ENCODE results near the gene APOL6. TPM values are rescaled to one million over a fixed set of nuclear protein-coding genes. Genes with fewer than 3 reads are reported as not detected.
"Not testable (repeated sequence)": the region's sequence is repeated elsewhere in the genome, so short reads cannot be mapped to it uniquely, and the experiment has no call there.

Gene APOL6
- total RNA-seq, 1 experiment from 2014 or later, result 13.7 TPM

GRCh38 chr22:35686298-35686697, 38.1 kb downstream of the APOL6 start:
- in situ Hi-C loops (cut with HindIII; ENCODE audit: low pct_unique_long_range_greater_than_20kb, low sequenced_read_pairs), result no loop called here
- no peak for DNase-seq (ENCODE audit: low read depth, low spot score)

DNA sequence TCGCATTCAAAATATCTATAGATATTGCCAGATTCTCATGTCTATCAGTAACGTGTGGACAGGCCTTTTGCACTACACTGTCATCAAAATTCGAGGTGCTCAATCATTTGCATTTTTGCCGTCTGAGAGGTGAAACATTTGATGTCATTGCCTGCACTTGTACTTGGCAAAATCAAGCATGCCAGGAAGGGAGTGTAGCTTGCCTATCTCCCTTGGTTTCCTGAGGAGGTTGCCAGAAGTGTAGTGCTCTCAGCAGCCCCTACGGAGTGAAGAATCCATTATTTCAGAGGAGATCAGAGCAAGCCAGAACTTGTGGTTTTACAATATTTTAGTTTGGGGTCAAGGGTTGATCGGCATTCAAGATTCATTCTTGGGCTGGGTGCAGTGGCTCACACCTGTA, 39.2 kb downstream of the APOL6 start:
- in situ Hi-C loops (cut with HindIII; ENCODE audit: low pct_unique_long_range_greater_than_20kb, low sequenced_read_pairs), result no loop called here

GRCh38 chr22:35688913-35689675, 40.8 kb downstream of the APOL6 start:
- peak; percentile 13 for DNase-seq (ENCODE audit: low read depth, low spot score)

More for the DNA sequence above, 39.2 kb downstream of the APOL6 start:
- no peak for DNase-seq (ENCODE audit: low read depth, low spot score)

DNA sequence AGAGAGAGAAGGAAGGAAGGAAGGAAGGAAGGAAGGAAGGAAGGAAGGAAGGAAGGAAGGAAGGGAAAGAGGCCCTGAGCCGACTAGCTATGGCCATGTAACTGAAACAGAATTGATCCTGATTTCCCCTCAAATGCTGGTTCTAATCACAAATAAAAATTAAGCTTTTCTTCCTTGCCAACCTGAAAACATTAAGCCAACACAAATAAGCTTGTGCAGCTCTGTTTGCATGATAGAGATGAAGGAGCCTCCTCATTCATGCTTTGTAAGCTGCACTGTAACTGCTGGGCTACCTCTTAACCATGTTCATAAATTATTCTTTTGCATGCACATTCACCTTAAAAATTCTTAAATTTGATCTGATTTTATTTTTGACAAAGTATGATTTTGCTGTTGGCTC, 41.8 kb downstream of the APOL6 start:
- DNase-seq (ENCODE audit: low read depth, low spot score), result no peak
- in situ Hi-C loops (cut with HindIII; ENCODE audit: low pct_unique_long_range_greater_than_20kb, low sequenced_read_pairs), result no loop called here

More at GRCh38 chr22:35688913-35689675, 40.8 kb downstream of the APOL6 start:
- in situ Hi-C loops (cut with HindIII; ENCODE audit: low pct_unique_long_range_greater_than_20kb, low sequenced_read_pairs), result no loop called here

DNA sequence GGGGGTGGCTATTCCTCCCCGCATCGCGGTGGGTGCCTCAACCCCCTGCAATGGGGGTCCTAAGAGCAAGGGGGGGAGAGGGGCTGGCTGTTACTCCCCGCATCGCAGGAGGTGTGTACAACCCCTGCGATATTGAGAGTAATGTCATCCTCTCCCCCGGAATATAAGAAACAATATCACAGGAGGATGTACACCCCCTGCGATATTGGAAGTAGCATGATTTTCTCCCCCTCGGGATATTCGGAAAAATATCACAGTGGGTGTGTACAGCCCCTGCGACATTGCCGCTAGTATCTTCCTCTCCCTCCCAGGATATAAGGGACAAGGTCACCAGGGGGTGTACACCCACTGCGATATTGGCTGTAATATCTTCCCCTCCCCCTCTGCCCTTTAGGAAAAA, 47.0 kb downstream of the APOL6 start:
- DNase-seq (ENCODE audit: low read depth, low spot score), result no peak
- in situ Hi-C loops (cut with HindIII; ENCODE audit: low pct_unique_long_range_greater_than_20kb, low sequenced_read_pairs), result no loop called here

GRCh38 chr22:35697142-35697541, 48.9 kb downstream of the APOL6 start:
- DNase-seq (ENCODE audit: low read depth, low spot score), result no peak
- in situ Hi-C loops (cut with HindIII; ENCODE audit: low pct_unique_long_range_greater_than_20kb, low sequenced_read_pairs), result no loop called here

- in situ Hi-C loops (cut with HindIII; ENCODE audit: low pct_unique_long_range_greater_than_20kb, low sequenced_read_pairs); DNase-seq (ENCODE audit: low read depth, low spot score): not testable (repeated sequence)
Measured at GRCh38 chr22:35699852-35700251, 51.6 kb downstream of the APOL6 start.

DNA sequence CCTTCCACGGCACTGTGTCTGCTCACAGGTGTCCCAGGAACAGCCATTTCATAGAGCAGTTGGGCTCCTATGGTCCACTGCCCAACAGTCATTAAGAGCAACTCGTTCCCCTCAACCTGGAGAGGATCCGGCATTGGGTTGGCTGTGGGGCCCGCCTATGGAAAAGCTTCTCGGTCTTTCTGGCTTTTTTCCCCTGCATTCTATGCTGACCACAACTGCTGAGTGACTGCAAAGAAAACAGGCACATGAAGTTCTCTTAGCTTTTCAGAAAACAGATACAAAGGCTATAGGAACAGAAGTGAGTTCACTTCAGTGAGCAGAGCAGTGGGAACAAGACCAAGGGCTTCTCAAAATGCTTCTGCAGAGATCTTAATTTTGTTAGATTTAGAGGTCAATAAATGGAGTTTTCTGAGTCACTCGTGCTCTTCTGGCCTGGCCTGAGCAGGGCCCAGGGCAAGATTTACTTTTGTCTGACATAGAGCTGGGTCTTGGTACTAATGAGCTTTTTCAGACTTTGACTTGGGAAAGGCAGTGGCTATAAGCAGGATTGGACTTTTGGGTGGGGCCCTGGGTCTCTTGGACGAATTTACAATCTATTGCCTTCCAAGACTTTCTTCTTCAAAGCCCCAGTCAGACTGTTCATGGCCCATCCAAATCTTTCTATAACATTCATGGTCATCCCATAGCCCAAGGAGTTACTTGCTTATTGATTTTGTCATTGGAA, 55.8 kb downstream of the APOL6 start:
- no peak for DNase-seq (ENCODE audit: low read depth, low spot score)
- in situ Hi-C loops (cut with HindIII; ENCODE audit: low pct_unique_long_range_greater_than_20kb, low sequenced_read_pairs), result no loop called here

DNA sequence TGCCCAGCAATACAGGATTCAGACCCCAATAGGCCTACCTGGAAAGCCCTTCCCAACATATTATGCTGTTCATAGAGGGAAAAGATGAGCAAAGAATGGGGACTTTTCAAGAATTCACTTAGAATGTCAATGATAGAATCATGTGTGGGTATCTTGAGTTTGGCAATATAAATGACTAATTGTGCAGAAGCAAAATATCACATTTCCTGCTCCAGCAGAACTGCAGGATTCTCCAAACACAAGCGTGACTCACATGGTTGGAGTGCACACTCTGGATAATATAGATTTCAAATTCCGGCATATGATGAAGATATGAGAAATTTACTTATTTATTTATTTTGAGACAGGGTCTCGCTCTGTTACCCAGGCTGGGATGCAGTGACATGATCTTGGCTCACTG, 56.9 kb downstream of the APOL6 start:
- in situ Hi-C loops (cut with HindIII; ENCODE audit: low pct_unique_long_range_greater_than_20kb, low sequenced_read_pairs), result no loop called here
- DNase-seq (ENCODE audit: low read depth, low spot score), result peak; percentile 26

DNA sequence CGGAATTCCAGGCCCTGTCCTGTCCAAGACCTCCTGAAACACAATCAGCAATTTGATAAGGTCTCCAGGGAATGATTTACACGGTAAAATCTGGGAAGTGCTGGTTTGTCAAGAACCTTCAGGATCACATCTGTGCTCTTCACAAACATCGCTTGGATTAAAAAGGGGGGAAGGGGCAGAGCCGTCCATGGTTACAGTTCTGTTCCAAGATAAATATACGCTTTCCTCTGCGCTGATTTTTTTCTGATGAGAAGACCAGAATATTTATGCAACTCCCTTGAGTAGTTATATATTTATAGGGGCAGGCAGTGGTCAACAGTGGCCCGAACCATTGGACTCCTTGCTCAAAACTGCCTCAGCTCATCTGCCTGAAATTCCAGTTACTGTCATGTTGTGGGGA, 60.2 kb downstream of the APOL6 start:
- DNase-seq (ENCODE audit: low read depth, low spot score), result no peak
- in situ Hi-C loops (cut with HindIII; ENCODE audit: low pct_unique_long_range_greater_than_20kb, low sequenced_read_pairs), result no loop called here

- in situ Hi-C loops (cut with HindIII; ENCODE audit: low pct_unique_long_range_greater_than_20kb, low sequenced_read_pairs), result no loop called here
- no peak for DNase-seq (ENCODE audit: low read depth, low spot score)
Measured at GRCh38 chr22:35708917-35709316, 60.7 kb downstream of the APOL6 start.

GRCh38 chr22:35711336-35711735, 63.1 kb downstream of the APOL6 start:
- in situ Hi-C loops (cut with HindIII; ENCODE audit: low pct_unique_long_range_greater_than_20kb, low sequenced_read_pairs), result no loop called here
- DNase-seq (ENCODE audit: low read depth, low spot score), result no peak

- no peak for DNase-seq (ENCODE audit: low read depth, low spot score)
- in situ Hi-C loops (cut with HindIII; ENCODE audit: low pct_unique_long_range_greater_than_20kb, low sequenced_read_pairs), result no loop called here
Measured at GRCh38 chr22:35712672-35713071, 64.4 kb downstream of the APOL6 start.

DNA sequence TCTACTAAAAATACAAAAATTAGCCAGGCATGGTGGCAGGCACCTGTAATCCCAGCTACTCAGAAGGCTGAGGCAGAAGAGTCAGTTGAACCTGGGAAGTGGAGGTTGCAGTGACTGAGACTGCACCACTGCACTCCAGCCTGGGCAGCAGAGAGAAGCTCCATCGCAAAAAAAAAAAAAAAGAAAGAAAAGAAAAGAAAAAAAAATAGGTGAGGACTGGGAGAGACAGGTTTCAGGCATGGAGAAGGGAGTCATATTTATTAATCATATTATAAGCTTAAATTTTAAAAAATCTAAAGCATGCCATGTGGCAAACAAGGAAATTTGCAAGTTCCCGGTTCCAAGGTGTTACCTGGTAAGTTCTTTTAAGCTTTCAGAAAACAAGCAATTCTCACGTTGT, 69.3 kb downstream of the APOL6 start, which contains the start of gene APOL5:
TSS of gene APOL5 (plus strand) at position 301 of the 400 bp plus-strand sequence. CDS start at position 301, 0 bp downstream.
- in situ Hi-C loops (cut with HindIII; ENCODE audit: low pct_unique_long_range_greater_than_20kb, low sequenced_read_pairs), result no loop called here

More for the DNA sequence above, 69.3 kb downstream of the APOL6 start, which contains the start of gene APOL5:
- no peak for DNase-seq (ENCODE audit: low read depth, low spot score)

Other genes starting within 250 kb of the APOL6 start
- gene MCM5, start 248.3 kb upstream of the APOL6 start, total RNA-seq (2014; rRNA removed; shearing (Covaris generic)), result 64.2 TPM in 2 replicates
- 0.37 TPM in 2 replicates for gene RASD2, start 107.6 kb upstream of the APOL6 start, total RNA-seq (2014; rRNA removed; shearing (Covaris generic))
- gene MB, start 31.1 kb upstream of the APOL6 start, total RNA-seq (2014; rRNA removed; shearing (Covaris generic)), result not detected in 2 replicates
- gene APOL5, start 69.4 kb downstream of the APOL6 start, total RNA-seq (2014; rRNA removed; shearing (Covaris generic)), result not detected in 2 replicates